ENCODE results near the gene LEMD2.
"Not testable (repeated sequence)": the region's sequence is repeated elsewhere in the genome, so short reads cannot be mapped to it uniquely, and the experiment has no call there.

LEMD2 gene

DNA sequence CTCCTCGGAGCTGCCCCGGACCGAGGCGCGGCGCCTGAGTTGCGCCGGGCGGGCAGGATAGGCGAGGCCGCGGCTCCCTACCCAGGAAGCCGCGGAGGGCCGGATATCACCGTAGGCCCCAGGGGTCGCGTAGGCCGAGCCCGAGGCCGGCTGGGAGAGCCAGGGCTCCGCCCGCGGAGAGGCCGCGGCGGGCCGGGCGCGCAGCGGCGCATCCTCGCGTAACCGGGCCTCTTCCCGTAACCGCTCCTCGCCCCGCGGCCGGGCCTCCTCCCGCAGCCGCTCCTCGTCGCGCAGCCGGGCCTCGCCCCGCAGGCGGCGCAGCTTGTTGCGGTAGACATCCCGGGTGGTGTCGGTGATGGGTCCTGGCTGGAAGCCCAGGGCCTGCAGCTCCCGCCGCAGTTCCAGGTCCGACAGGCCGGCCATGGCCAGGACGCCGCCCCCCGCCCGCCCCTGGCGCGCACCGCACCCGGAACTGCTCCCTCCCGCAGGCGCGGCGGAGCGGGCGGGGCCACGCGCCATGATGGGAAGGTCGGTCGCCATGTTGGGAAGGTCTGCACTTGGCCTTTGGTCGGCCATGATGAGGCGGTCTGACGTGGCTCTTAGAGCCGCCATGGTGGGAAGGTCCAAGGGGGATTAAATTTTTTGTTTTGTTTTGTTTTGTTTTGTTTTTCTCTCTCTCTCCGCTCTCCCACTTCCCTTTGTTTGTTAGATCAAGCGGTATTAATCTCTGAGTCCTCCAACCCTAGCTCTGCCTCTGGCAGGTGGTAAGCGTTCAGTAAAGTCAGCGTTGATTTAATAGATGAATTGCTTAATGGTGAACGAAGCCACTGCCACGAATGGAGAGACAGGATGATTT, at the start of gene LEMD2:
Gene LEMD2, minus strand, starts transcription at position 437 of the 856 bp plus-strand sequence. Its CDS starts 14 bp downstream, at position 423.
- peak; percentile 73 for DNase-seq

- DNase-seq, result no peak
These were observed 49.2 kb upstream of the LEMD2 start for GRCh38 chr6:33837971-33838665.

DNA sequence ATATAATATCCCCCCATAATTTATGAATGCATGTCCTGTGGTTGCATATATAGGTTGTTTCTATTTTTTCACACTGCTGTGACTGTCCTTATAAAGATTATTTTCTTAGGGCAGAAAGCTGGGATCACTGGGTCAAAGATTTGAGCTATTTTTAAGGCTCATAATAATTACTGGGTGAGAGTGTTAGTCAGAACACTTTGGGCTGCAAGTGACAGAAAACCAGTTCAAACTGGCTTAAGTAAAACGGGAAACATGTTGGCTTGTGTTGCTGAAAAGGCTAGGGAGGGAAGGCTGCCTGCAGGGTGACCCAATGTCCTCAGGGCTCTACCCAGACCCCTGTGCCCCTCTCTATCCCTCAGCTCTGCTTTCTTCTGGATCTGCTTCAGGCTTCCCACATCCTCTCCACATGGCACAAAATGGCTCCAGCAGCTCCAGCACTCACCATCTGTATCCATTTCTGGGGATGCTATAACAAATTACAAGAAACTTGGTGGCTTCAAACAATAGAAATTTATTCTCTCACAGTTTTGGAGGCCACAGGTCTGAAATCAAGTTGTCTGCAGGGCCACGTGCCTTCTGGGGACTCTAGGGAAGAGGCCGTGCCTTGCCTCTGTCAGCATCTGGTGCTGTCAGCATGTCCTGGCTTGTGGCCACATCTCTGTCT, 48.0 kb upstream of the LEMD2 start:
- DNase-seq, result no peak

DNA sequence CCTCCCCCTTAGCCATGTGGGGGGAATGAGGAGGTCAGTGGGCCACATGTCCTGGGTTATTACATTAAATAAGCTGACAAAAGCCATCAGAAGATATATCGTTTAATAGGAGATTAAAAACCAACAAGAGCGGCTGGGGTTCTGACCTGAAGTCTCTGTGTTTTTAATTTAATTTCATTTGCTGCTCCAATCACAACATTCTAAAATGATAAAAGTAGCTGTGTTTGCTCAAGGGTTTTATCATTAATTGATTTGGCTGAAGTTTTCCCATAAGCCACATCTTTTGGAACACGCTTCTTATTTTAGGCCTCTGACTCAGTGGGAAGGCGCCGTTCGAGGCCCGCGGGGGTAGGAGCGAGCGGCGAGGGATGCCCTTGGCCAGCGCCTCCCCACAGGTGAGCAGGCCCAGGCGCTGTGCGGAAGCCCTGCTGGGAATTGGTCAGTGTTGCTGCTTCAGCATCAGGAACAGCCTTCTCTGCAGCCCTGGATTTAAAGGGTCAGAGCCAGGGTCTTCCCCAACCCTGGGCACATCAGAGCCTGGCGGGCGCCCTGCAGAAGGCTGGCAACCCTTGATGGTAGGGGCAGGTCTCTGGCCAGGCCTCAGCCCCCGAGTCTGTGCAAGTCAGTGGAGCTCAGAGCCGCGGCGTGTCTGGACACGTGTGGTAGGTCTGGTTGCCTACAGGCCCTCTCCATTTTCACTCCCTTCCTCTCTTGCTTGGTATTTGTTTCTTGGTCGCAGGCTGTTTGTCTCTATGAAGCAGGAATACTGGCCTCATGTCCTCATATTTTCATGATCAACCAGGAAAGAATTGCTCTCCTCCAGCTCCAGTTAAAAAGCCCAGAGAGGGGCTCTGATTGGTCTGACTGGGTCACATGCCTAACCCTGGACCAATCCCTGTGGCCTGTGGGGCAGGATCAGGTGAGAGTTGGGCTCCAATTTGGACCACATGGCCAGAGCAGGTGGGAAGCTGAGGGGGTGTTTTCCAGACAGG, 45.8 kb upstream of the LEMD2 start:
- DNase-seq, result no peak

DNA sequence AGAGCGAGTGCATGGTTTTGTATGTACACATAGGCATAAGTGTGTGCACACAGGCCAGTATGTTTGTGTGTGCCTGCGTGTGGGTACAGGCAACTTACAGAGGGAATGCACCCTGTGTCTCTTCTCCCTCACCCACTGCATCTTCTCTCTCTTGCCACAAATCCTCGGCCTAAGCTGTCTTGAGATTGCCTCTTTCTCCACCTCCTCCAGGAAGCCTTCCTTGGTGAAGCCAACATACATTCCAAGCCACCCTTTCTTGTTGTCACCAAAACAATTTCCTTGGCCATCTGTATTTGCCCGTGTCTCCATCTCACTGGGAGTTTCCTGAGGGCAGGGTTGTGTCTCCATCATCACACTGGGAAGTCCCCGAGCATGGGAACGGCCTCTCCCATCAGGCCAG, 44.7 kb upstream of the LEMD2 start:
- no peak for DNase-seq

- not testable (repeated sequence) for DNase-seq
These were observed 43.9 kb upstream of the LEMD2 start for GRCh38 chr6:33832831-33833230.

DNA sequence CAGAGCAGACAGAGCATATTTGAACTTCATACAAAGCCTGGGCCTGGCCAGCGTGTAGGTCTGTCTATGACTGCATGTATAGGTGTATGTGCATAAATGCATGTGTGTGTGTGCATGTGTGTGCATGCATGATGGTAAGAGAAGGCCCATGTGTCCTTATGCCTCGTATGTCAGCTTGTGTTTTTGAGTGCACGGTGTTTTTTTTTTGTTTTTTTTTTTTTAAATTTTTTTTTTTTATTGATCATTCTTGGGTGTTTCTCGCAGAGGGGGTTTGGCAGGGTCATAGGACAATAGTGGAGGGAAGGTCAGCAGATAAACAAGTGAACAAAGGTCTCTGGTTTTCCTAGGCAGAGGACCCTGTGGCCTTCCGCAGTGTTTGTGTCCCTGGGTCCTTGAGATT, 42.8 kb upstream of the LEMD2 start:
- not testable (repeated sequence) for DNase-seq

DNA sequence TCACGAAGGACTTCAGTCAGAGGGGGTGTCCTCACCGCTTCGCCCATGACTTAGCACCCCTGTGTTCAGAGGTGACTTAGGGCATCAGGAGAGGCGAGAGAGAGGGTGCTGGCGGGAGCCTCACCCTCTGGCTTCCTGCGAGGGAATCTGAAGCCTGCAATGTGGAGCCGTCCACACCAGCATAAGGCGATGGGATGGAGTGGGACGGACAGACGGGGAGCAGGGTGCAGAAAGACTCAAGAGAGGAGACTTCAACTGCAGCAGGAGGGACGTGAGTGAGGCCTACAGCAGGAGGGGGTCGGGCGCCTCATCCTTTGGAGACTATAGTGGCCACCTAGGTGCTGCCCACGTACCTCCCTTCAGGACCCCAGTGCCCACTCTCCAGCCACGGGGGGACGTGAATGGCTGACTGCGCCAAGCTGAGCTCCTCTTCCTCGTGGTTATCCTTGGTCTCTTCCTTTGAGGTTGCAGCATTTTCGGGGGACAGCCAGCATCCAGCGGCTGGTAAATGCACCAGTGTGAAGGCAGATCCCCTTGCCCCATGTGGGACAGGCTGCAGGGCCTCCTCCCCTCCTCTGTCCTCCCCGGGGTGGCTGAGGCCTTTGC, 41.8 kb upstream of the LEMD2 start:
- no peak for DNase-seq

DNA sequence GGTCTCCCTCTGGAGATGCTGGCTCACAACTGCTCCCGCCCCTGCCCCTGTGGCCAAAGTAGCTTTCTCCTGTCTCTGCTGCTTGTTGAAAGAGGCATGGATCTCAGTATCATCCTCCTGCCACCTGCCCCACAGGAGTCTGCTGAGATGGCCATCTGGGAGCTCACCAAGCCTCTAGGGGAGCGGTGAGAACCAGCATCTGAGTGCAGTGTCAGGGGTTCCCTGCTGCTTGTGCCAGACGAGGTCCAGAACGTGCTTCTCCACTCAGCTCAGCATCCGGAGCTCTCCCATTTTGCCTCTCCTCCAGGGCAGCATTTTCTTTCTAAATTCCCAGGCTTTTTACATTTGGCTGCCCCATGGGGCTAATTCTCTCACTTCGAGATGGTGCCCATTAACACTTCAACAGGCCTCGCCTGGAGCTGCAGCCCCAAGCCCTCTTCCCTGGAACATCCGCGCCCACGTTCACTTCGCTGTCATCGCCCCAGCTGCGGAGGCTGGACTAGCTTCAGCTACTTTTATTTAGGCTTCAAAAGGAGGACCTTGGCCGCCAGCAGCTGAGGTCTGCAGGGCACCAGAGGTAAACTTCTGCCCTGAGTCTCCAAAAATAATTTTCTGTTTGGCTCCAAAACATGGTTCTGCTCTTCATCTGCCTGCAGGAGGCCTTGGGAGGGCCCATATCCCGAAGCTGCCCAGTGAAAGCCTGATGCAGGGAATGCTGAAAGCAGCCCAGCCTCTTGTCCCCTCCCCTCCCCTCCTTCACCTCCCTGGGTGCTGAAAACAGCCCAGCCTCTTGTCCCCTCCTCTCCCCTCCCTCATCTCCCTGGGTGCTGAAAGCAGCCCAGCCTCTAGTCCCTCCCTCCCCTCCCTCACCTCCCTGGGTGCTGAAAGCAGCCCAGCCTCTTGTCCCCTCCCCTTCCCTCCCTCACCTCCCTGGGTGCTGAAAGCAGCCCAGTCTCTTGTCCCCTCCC, 40.1 kb upstream of the LEMD2 start:
- DNase-seq, result no peak

DNA sequence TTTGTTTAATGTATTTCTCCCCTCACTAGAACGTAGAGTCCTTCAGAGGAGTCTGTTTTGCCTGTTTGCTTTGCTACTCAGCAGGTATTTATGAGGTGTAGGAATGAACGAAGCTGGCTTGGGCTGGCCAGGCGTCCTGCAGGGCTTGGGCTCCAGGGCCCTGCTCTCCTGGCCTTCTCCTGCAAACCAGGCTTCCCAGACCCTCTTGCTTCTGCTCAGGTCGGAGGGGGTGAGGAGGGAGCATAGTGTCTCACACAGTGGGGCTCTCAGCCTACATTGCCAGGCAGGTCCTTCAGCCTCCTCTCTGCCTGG, 39.5 kb upstream of the LEMD2 start:
- DNase-seq, result no peak

GRCh38 chr6:33827546-33828451, 38.9 kb upstream of the LEMD2 start:
- no peak for DNase-seq

DNA sequence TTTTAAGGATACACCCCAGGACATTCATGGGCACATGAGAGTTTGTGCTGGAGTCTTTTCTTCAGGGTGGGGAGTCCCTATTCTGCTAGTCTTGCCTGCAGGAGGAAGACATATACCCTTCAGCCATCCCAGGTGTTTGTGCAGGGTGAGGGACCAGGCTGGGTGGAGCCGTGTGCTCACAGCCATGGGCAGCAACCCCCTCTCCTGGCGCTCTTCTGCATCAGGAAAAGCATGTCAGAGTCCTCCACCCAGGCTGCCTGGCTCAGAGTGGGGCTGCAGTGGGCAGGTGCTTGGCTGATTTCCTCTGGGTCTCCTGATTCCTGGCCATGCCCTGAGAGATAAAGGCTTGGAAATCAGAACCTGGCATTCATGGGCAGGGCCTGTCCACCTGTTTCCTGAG, 37.6 kb upstream of the LEMD2 start:
- no peak for DNase-seq

DNA sequence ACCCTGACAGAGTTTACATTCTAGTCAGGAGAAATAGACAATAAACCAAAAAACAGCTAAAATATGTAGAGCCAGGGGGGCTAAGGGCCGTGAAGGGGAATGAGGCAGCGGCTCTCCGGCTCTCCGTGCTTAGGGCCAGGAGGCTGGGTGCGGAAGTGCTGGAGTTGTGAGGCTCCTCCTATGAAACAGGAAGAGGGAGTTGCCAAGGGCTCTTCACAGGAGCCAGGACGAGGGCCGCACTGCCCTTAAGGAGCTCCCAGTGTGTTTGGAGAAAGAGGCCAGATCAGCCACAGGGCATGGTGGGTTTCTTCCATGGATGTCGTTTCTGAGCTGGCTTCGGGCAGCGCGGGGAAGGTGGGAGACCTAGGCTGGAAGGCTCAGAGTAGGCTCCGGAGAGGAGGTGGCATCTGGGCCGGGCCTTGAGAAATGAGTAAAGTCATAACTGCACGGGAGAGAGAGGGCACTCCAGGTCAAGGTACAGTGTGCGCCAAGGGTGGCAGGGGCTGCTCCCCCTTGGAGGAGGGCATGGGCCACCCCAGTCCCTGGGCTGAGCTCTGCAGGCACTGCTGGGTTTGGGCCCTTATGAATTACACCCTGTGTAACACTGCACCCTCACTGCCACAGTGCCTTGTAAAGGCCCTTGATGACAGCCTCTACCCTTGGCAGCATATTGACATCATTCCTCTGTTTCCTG, 35.7 kb upstream of the LEMD2 start:
- DNase-seq, result no peak

DNA sequence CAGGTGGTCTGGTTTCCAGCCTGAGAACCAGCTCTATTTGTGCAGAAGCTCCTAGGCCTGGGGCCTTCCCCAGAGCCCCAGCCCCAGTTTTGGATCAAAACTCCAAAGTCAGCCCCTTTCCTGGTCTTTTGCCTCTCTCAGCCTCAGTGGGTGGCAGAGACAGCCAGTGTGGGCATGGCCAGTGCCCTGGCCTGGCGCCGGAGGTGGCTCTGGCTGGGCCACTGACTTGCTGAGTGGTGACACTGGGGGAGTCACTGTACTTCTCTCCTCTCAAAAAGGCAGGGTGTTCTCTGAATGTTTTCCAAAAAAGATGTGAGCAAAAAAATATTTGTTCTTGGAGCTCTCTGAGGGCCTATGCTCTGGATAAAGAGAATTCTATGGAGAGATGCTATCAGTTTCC, 34.9 kb upstream of the LEMD2 start:
- no peak for DNase-seq

GRCh38 chr6:33822575-33823395, 33.9 kb upstream of the LEMD2 start:
- no peak for DNase-seq

GRCh38 chr6:33820784-33821520, 32.0 kb upstream of the LEMD2 start:
- DNase-seq, result no peak

DNA sequence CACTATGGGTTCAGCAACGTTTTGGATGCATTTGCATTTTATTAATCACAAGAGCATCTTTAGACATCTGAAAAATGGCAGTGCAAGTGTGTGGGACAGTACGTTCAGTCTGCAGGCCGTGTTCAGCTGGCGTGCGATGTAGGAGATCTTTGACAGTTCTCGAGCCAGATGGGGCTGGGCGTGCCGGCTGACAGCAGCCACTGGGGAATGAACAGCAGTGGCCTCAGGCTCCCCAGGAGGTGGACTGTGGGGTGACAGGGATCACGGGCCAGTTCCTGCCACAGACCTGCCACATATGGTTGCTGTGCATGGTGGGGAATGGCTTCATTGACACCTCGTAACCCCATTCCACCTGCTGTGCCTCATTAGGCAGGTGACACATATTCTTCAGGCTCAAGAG, 31.3 kb upstream of the LEMD2 start:
- no peak for DNase-seq

- no peak for DNase-seq
These were observed 30.1 kb upstream of the LEMD2 start for GRCh38 chr6:33819021-33819420.

All from amniotic stem cell (primary cell).